Measurements from ENCODE around the gene RNASE13. TPM values are rescaled to one million over a fixed set of nuclear protein-coding genes. Genes with fewer than 3 reads are reported as not detected.

Gene RNASE13
- total RNA-seq, 4 donors from 2014 or later: not detected

GRCh38 chr14:21054123-21054767, 19.6 kb upstream of the RNASE13 start:
- intact Hi-C loops (cut with DNase I): no loop called here
- no peaks in the 10 kb centered on the region for H3K27me3 ChIP-seq
- no peak overlapping the region for H3K4me3 ChIP-seq
- TF ChIP-seq POLR2AphosphoS5 (IDR thresholded peaks at IDR 0.05): no peak
- TF ChIP-seq EP300 (IDR thresholded peaks at IDR 0.05): no peak
- TF ChIP-seq POLR2A (IDR thresholded peaks at IDR 0.05; ENCODE audit: low read depth): no peak
- no peak for TF ChIP-seq CTCF (IDR thresholded peaks at IDR 0.05)
- H3K36me3 ChIP-seq: no peaks in the 10 kb centered on the region
- H3K27ac ChIP-seq (replicated peaks in 1 of 4): no peak overlapping the region
- H3K4me1 ChIP-seq: no peaks in the 10 kb centered on the region
- H3K9me3 ChIP-seq: no peaks in the 10 kb centered on the region
- WGBS: 69% methylated on average over 3 of the region's 3 CpGs
- no peak for DNase-seq (ENCODE audit: extremely low spot score)

- TF ChIP-seq EP300 (IDR thresholded peaks at IDR 0.05): no peak
- no peak for DNase-seq (ENCODE audit: extremely low spot score)
- Histone ChIP-seq H3K36me3 (no peaks in the 10 kb centered on the region), H3K27ac (replicated peaks in 1 of 4) (no peak overlapping the region), H3K4me1 (peaks cover 0 to 3% (median 0%) of the 10 kb centered on the region in 4 donors), H3K4me3 (no peak overlapping the region), H3K27me3 (no peaks in the 10 kb centered on the region), H3K9me3 (no peaks in the 10 kb centered on the region)
- intact Hi-C loops (cut with DNase I): no loop called here
- WGBS: 92% methylated on average over 20 of the region's 20 CpGs
These were observed 18.8 kb upstream of the RNASE13 start for GRCh38 chr14:21053184-21054122.

GRCh38 chr14:21050597-21050996, 16.0 kb upstream of the RNASE13 start:
- H3K27ac ChIP-seq (replicated peaks in 1 of 4): no peak overlapping the region
- no peaks in the 10 kb centered on the region for H3K27me3 ChIP-seq
- H3K36me3 ChIP-seq: no peaks in the 10 kb centered on the region
- no peak overlapping the region for H3K4me3 ChIP-seq
- intact Hi-C loops (cut with DNase I): no loop called here
- WGBS: 60% methylated on average over 3 of the region's 3 CpGs
- no peak for DNase-seq (ENCODE audit: extremely low spot score)
- H3K9me3 ChIP-seq: no peaks in the 10 kb centered on the region
- peaks cover 0 to 16% (median 11%) of the 10 kb centered on the region in 4 donors for H3K4me1 ChIP-seq
- TF ChIP-seq CTCF (IDR thresholded peaks at IDR 0.05): no peak
- no peak for TF ChIP-seq POLR2AphosphoS5 (IDR thresholded peaks at IDR 0.05)
- no peak for TF ChIP-seq EP300 (IDR thresholded peaks at IDR 0.05)
- no peak for TF ChIP-seq POLR2A (IDR thresholded peaks at IDR 0.05; ENCODE audit: low read depth)

GRCh38 chr14:21049271-21049673, 14.7 kb upstream of the RNASE13 start:
- WGBS: 74% methylated on average over 3 of the region's 3 CpGs
- no peaks in the 10 kb centered on the region for H3K9me3 ChIP-seq
- no peaks in the 10 kb centered on the region for H3K36me3 ChIP-seq
- intact Hi-C loops (cut with DNase I): loop anchor here (10.0 kb wide), 1 partner anchor 194 kb away; no protein-coding TSS in a partner anchor
- TF ChIP-seq POLR2AphosphoS5 (IDR thresholded peaks at IDR 0.05): no peak
- no peak for TF ChIP-seq POLR2A (IDR thresholded peaks at IDR 0.05; ENCODE audit: low read depth)
- no peak for TF ChIP-seq EP300 (IDR thresholded peaks at IDR 0.05)
- TF ChIP-seq CTCF (IDR thresholded peaks at IDR 0.05): no peak
- H3K27me3 ChIP-seq: no peaks in the 10 kb centered on the region
- peaks cover 7 to 19% (median 12%) of the 10 kb centered on the region in 4 donors for H3K4me1 ChIP-seq
- H3K4me3 ChIP-seq: no peak overlapping the region
- DNase-seq (ENCODE audit: extremely low spot score): no peak
- H3K27ac ChIP-seq (replicated peaks in 1 of 4): no peak overlapping the region

GRCh38 chr14:21048638-21049037, 14.0 kb upstream of the RNASE13 start:
- WGBS: 77% methylated on average over 2 of the region's 2 CpGs
- no peaks in the 10 kb centered on the region for H3K36me3 ChIP-seq
- peaks cover 13 to 26% (median 19%) of the 10 kb centered on the region in 4 donors for H3K4me1 ChIP-seq
- intact Hi-C loops (cut with DNase I): loop anchor here (10.0 kb wide), 1 partner anchor 194 kb away; no protein-coding TSS in a partner anchor
- no peak overlapping the region for H3K27ac ChIP-seq (replicated peaks in 1 of 4)
- no peak for DNase-seq (ENCODE audit: extremely low spot score)
- no peaks in the 10 kb centered on the region for H3K9me3 ChIP-seq
- TF ChIP-seq EP300 (IDR thresholded peaks at IDR 0.05) (no peak), CTCF (IDR thresholded peaks at IDR 0.05) (no peak), POLR2A (IDR thresholded peaks at IDR 0.05; ENCODE audit: low read depth) (no peak), POLR2AphosphoS5 (IDR thresholded peaks at IDR 0.05) (no peak)
- no peak overlapping the region for H3K4me3 ChIP-seq
- H3K27me3 ChIP-seq: no peaks in the 10 kb centered on the region

Measured in esophagus muscularis mucosa (tissue), 4 donors.